HFF-Myc (cell line): Measurements from ENCODE around the gene DMD.

Source experiments
- DNase-seq: peaks from one replicate; pipeline ENCODE4 v3.0.0-alpha.2; 2011; ENCODE audit warnings: low read depth; ENCODE audit errors: extremely low read depth
- H3K4me3 ChIP-seq: replicated peaks from 2 replicates; pipeline ENCODE4 v1.5.1; 2011; ENCODE audit warnings: low read depth, mild to moderate bottlenecking, control low read depth, low read length
- CTCF ChIP-seq: IDR thresholded peaks from 2 replicates; pipeline ENCODE4 v1.5.1; 2012; ENCODE audit warnings: mild to moderate bottlenecking, low read depth, low read length, control low read depth; ENCODE audit errors: missing control alignments

The DMD gene

GRCh38 chrX:32501606-32502005, 709.7 kb downstream of the DMD start:
- no peak overlapping the region for H3K4me3 ChIP-seq
- no peak for DNase-seq
- no peak for TF ChIP-seq CTCF

- TF ChIP-seq CTCF, result no peak
- H3K4me3 ChIP-seq, result no peak overlapping the region
- no peak for DNase-seq
Measured at GRCh38 chrX:32496671-32497070, 714.7 kb downstream of the DMD start.

- H3K4me3 ChIP-seq, result no peak overlapping the region
- no peak for TF ChIP-seq CTCF
- no peak for DNase-seq
Measured at GRCh38 chrX:32495855-32496254, 715.5 kb downstream of the DMD start.

- no peak for TF ChIP-seq CTCF
- no peak overlapping the region for H3K4me3 ChIP-seq
- no peak for DNase-seq
Measured at GRCh38 chrX:32489125-32489524, 722.2 kb downstream of the DMD start.

- no peak for DNase-seq
- TF ChIP-seq CTCF, result no peak
- no peak overlapping the region for H3K4me3 ChIP-seq
Measured at GRCh38 chrX:32483534-32484136, 727.7 kb downstream of the DMD start.

- DNase-seq, result no peak
- TF ChIP-seq CTCF, result no peak
- no peak overlapping the region for H3K4me3 ChIP-seq
Measured at GRCh38 chrX:32480019-32480418, 731.3 kb downstream of the DMD start.

- TF ChIP-seq CTCF, result no peak
- no peak overlapping the region for H3K4me3 ChIP-seq
- no peak for DNase-seq
Measured at GRCh38 chrX:32472364-32472763, 739.0 kb downstream of the DMD start.
